Upper lobe of left lung (tissue), 6 donors: Measurements from ENCODE around the gene SCUBE1. TPM values are rescaled to one million over a fixed set of nuclear protein-coding genes. Genes with fewer than 3 reads are reported as not detected.

Experiments
- ATAC-seq, 2 donors: fragments of 200-7000 bp; cut with Tn5 transposase; one replicate each; pipeline ENCODE4 v1.9.1; 2022; ENCODE audit warnings: mild to moderate bottlenecking in 2 of 2, moderate library complexity in 2 of 2; ENCODE audit not compliant: low FRiP score in 2 of 2
- DNase-seq, 2 donors: peaks; one replicate each; pipeline ENCODE4 v3.0.0-alpha.2; 2019 to 2020
- H3K27ac ChIP-seq, 4 donors: fragments of 200-600 bp; sonication (generic); one replicate each; pipeline ENCODE4 v1.5.1; 2016 to 2019
- H3K27me3 ChIP-seq, 4 donors: fragments of 200-600 bp; sonication (generic); one replicate each; pipeline ENCODE4 v1.5.1; 2017 to 2019
- H3K36me3 ChIP-seq, 4 donors: fragments of 200-600 bp; sonication (generic); one replicate each; pipeline ENCODE4 v1.5.1; 2016 to 2019
- H3K4me1 ChIP-seq, 4 donors: fragments of 200-600 bp; sonication (generic); one replicate each; pipeline ENCODE4 v1.5.1; 2018 to 2019
- H3K4me3 ChIP-seq, 4 donors: fragments of 200-600 bp; sonication (generic); one replicate each; pipeline ENCODE4 v1.5.1; 2017 to 2019; ENCODE audit warnings: mild to moderate bottlenecking in 2 of 4, moderate library complexity in 1 of 4
- H3K9me3 ChIP-seq, 4 donors: fragments of 200-600 bp; sonication (generic); one replicate each; pipeline ENCODE4 v1.5.1; 2018 to 2019
- EP300 ChIP-seq, 4 donors: sonication (generic); formaldehyde crosslinking; IDR thresholded peaks; one replicate each; pipeline ENCODE4 v1.5.1; 2017; ENCODE audit warnings: antibody characterized with exemption in 4 of 4, control low read depth in 2 of 4
- POLR2A ChIP-seq, 4 donors: fragments of 450-650 bp; IDR thresholded peaks; one replicate each; pipeline ENCODE4 v1.5.1; 2016 to 2017; ENCODE audit warnings: antibody characterized with exemption in 4 of 4, mild to moderate bottlenecking in 2 of 4
- POLR2AphosphoS5 ChIP-seq, 2 donors: sonication (generic); formaldehyde crosslinking; IDR thresholded peaks; one replicate each; pipeline ENCODE4 v1.5.1; 2017; ENCODE audit warnings: antibody characterized with exemption in 2 of 2
- WGBS, 2 donors: methylation state at CpG; one replicate each; pipeline ENCODE4 v1.1.5; 2017 to 2018; 5-methylcytosine and 5-hydroxymethylcytosine counted together
- total RNA-seq, 6 donors: library from RNA; depleted of rRNA in 4 of 6; stranded (reverse); fragments of >200 nt in 4 of 6; gene quantifications; one replicate each; pipeline versions ENCODE4 v1.1.0 to v1.2.1, GENCODE V29; 2016 to 2021
- TF ChIP-seq, protein P1 (sequence below), 6 experiments: fragments of 450-650 bp in 4 of 6; fragments of 200-600 bp in 2 of 6; sonication (generic) in 2 of 6; IDR thresholded peaks; one replicate each; pipeline ENCODE4 v1.5.1; 2016 to 2019; ENCODE audit warnings: antibody characterized with exemption in 6 of 6
- donor health status: DM: no; HTN: no; CAD: no; lungs with moderate emphysema.
- donor health status: DM: no; HTN: yes; CAD: no; lungs with severe emphysema.

SCUBE1 gene
- total RNA-seq, 6 donors from 2014 or later, result 9.7 to 55.9 (median 20.8) TPM

DNA sequence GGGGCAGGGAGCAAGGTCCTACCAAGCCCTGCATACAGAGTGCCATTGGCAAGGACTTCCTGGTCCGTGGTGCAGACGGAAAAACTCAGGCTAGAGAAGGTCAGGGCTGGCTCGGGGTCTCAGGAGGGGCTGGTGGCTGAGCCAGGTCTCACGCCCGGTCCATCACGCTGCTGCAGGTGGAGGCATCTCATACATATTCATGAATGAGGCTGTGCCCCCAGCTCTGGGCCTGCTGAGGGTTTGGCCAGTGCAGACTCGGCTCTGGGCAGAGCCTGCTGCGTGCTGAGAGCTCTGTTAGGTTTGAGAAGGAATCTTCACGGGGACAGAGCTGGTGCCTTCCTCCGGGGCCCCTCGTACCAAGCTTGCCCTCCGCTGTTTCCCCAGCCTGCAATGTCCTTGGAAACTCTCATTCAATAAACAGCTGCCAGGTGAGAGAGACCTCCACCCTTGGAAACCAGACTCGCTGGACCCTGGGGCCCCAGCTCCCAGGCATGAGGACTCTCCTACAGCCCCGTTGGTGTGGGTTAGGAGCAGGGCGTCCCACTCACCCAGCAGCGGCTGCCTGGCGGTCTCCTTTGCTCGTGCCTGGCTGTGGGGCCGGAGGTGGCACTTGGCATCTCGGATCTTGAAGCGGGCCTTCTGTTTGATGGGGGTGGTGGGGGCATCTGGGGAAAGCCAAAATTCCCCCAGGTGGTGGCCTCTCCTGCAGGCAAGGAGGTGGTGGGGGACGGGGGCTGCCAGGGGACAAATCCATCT, 122.4 kb downstream of the SCUBE1 start:
- WGBS, 2 donors, result 85 to 88% methylated on average over 14 to 22 of the region's 22 CpGs
- TF ChIP-seq, protein P1, sequence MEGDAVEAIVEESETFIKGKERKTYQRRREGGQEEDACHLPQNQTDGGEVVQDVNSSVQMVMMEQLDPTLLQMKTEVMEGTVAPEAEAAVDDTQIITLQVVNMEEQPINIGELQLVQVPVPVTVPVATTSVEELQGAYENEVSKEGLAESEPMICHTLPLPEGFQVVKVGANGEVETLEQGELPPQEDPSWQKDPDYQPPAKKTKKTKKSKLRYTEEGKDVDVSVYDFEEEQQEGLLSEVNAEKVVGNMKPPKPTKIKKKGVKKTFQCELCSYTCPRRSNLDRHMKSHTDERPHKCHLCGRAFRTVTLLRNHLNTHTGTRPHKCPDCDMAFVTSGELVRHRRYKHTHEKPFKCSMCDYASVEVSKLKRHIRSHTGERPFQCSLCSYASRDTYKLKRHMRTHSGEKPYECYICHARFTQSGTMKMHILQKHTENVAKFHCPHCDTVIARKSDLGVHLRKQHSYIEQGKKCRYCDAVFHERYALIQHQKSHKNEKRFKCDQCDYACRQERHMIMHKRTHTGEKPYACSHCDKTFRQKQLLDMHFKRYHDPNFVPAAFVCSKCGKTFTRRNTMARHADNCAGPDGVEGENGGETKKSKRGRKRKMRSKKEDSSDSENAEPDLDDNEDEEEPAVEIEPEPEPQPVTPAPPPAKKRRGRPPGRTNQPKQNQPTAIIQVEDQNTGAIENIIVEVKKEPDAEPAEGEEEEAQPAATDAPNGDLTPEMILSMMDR (IDR thresholded peaks at IDR 0.05), result no peak
- TF ChIP-seq EP300 (IDR thresholded peaks at IDR 0.05), result no peak
- TF ChIP-seq POLR2A (IDR thresholded peaks at IDR 0.05), result no peak
- TF ChIP-seq POLR2AphosphoS5 (IDR thresholded peaks at IDR 0.05), result no peak
- Histone ChIP-seq H3K27ac (no peak overlapping the region), H3K36me3 (no peaks in the 10 kb centered on the region), H3K4me3 (no peak overlapping the region), H3K4me1 (peaks cover 0 to 7% (median 0%) of the 10 kb centered on the region in 4 donors), H3K9me3 (no peaks in the 10 kb centered on the region), H3K27me3 (no peaks in the 10 kb centered on the region)
- no peak for ATAC-seq
- DNase-seq, result peak in 1 of 2 donors; percentile 52

DNA sequence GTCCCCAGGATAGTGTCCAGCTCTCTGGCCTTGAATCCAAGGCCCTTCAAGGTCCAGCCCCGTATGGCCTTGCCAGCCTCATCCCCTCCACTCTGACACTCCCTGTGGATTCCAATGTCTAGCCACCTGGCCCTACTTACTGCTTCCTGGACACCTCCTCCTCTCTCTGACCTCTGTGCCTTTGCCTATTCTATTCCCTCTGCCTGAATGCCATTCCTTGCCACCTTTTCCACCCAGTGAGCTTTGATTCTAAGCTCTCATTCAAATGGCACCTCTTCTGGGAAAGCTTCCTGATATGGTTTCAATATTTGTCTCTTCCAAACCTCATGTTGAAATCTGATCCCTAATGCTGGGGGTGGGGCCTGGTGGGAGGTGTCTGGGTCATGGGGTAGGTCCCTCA, 124.4 kb downstream of the SCUBE1 start:
- DNase-seq (no peak), ATAC-seq (no peak)
- no peak overlapping the region for H3K27ac ChIP-seq
- H3K4me1 ChIP-seq, result peaks cover 0 to 7% (median 0%) of the 10 kb centered on the region in 4 donors
- TF ChIP-seq POLR2AphosphoS5 (IDR thresholded peaks at IDR 0.05) (no peak), EP300 (IDR thresholded peaks at IDR 0.05) (no peak), POLR2A (IDR thresholded peaks at IDR 0.05) (no peak)
- TF ChIP-seq, protein P1 (IDR thresholded peaks at IDR 0.05), result no peak
- WGBS, 2 donors, result 80 to 100% methylated on average over 1 of the region's 1 CpG
- no peak overlapping the region for H3K4me3 ChIP-seq
- no peaks in the 10 kb centered on the region for H3K9me3 ChIP-seq
- no peaks in the 10 kb centered on the region for H3K36me3 ChIP-seq
- no peaks in the 10 kb centered on the region for H3K27me3 ChIP-seq

GRCh38 chr22:43217285-43218030, 125.7 kb downstream of the SCUBE1 start:
- WGBS, 2 donors, result 81 to 87% methylated on average over 21 to 29 of the region's 32 CpGs
- DNase-seq (no peak), ATAC-seq (no peak)
- Histone ChIP-seq H3K27me3 (no peaks in the 10 kb centered on the region), H3K4me3 (no peak overlapping the region), H3K36me3 (no peaks in the 10 kb centered on the region), H3K9me3 (no peaks in the 10 kb centered on the region), H3K27ac (no peak overlapping the region), H3K4me1 (peaks cover 0 to 5% (median 0%) of the 10 kb centered on the region in 4 donors)
- TF ChIP-seq EP300 (IDR thresholded peaks at IDR 0.05) (no peak), POLR2AphosphoS5 (IDR thresholded peaks at IDR 0.05) (no peak), POLR2A (IDR thresholded peaks at IDR 0.05) (no peak)
- TF ChIP-seq, protein P1 (IDR thresholded peaks at IDR 0.05), result no peak

DNA sequence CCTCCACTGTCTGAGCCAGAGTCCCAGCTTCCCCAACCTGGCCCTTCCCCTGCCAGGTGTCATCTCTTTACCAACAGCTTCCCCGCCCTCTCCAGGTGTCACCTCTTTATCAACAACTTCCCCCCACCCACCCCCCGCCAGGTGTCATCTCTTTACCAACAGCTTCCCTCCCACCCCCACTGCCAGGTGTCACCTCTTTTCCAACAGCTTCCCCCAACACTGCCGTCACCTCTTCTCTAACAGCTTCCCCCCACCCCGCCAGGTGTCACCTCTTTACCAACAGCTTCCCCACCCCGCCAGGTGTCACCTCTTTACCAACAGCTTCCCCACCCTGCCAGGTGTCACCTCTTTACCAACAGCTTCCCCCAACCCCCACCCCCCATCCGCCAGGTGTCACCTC, 126.4 kb downstream of the SCUBE1 start:
- WGBS, 2 donors, result 84 to 88% methylated on average over 2 to 6 of the region's 6 CpGs
- H3K27me3 ChIP-seq, result no peaks in the 10 kb centered on the region
- no peaks in the 10 kb centered on the region for H3K4me1 ChIP-seq
- TF ChIP-seq POLR2AphosphoS5 (IDR thresholded peaks at IDR 0.05), result no peak
- TF ChIP-seq POLR2A (IDR thresholded peaks at IDR 0.05), result no peak
- no peak for TF ChIP-seq EP300 (IDR thresholded peaks at IDR 0.05)
- ATAC-seq, result no peak
- H3K9me3 ChIP-seq, result no peaks in the 10 kb centered on the region
- H3K27ac ChIP-seq, result no peak overlapping the region
- no peaks in the 10 kb centered on the region for H3K36me3 ChIP-seq
- H3K4me3 ChIP-seq, result no peak overlapping the region
- DNase-seq, result no peak

DNA sequence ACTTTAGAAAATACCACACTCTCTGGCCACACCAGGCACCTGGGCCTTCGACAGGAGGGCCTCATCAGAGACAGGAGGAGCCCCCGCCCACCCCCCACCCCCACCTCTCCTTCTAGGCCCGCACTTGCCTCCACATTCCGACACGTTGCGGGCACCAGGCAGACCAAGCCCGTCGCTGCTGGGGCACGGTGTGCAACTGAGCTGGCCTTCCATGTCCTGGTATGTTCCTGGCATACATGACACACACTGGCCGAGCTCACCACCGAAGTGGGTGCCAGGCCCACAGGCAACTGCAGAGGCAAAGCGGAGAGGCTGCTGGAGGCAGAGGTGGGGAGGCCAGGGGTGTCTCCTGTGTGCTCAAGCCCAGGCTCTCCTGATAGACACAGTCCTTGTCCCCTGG, 129.2 kb downstream of the SCUBE1 start:
- Histone ChIP-seq H3K4me3 (no peak overlapping the region), H3K36me3 (peaks cover 0 to 11% (median 0%) of the 10 kb centered on the region in 4 donors), H3K9me3 (no peaks in the 10 kb centered on the region), H3K27me3 (no peaks in the 10 kb centered on the region), H3K27ac (no peak overlapping the region), H3K4me1 (no peaks in the 10 kb centered on the region)
- DNase-seq (peak in 1 of 2 donors; percentile 69), ATAC-seq (no peak)
- WGBS, 2 donors, result 84% methylated on average over 12 of the region's 12 CpGs; no CpG with 5 or more reads in 1 of the 2 donors
- TF ChIP-seq EP300 (IDR thresholded peaks at IDR 0.05) (no peak), POLR2A (IDR thresholded peaks at IDR 0.05) (no peak)
- TF ChIP-seq, protein P1 (IDR thresholded peaks at IDR 0.05), result no peak
